ENCODE results near the gene SDR39U1. TPM values are rescaled to one million over a fixed set of nuclear protein-coding genes. Genes with fewer than 3 reads are reported as not detected.
A peak's percentile ranks its signal among the peaks of the same experiment; 100 is the strongest.

Gene SDR39U1
- total RNA-seq, 1 donor from 2014 or later: 40.8 TPM

GRCh38 chr14:24431569-24432258 lies 10.9 kb downstream of the SDR39U1 start:
- peak overlapping the region; percentile 91 for H3K27ac Mint-ChIP-seq
- peaks cover 30% of the 10 kb centered on the region for H3K4me1 Mint-ChIP-seq (ENCODE audit: low read depth)
- H3K27me3 Mint-ChIP-seq (ENCODE audit: low read depth): no peaks in the 10 kb centered on the region
- intact Hi-C loops (cut with micrococcal nuclease): loop anchor here (1.0 to 10.0 kb wide), 7 partner anchors 11 to 337 kb away; partner anchors contain the start of genes PCK2, SDR39U1 and TINF2
- peak; percentile 83 for DNase-seq (ENCODE audit: low spot score)
- peaks cover 49% of the 10 kb centered on the region for H3K36me3 Mint-ChIP-seq (ENCODE audit: low read depth)
- H3K4me3 Mint-ChIP-seq (ENCODE audit: low read depth): peak overlapping the region; percentile 84
- H3K9me3 Mint-ChIP-seq: no peaks in the 10 kb centered on the region

- peak; percentile 66 for DNase-seq (ENCODE audit: low spot score)
- Mint-ChIP-seq H3K4me1 (ENCODE audit: low read depth) (peaks cover 36% of the 10 kb centered on the region), H3K36me3 (ENCODE audit: low read depth) (peaks cover 42% of the 10 kb centered on the region), H3K9me3 (no peaks in the 10 kb centered on the region), H3K27me3 (ENCODE audit: low read depth) (no peaks in the 10 kb centered on the region), H3K27ac (peak overlapping the region; percentile 91), H3K4me3 (ENCODE audit: low read depth) (peak overlapping the region; percentile 84)
- intact Hi-C loops (cut with micrococcal nuclease): loop anchor here (1.0 to 10.0 kb wide), 7 partner anchors 11 to 336 kb away; partner anchors contain the start of genes PCK2, SDR39U1 and TINF2
These were observed 11.7 kb downstream of the SDR39U1 start for GRCh38 chr14:24430682-24431568.

DNA sequence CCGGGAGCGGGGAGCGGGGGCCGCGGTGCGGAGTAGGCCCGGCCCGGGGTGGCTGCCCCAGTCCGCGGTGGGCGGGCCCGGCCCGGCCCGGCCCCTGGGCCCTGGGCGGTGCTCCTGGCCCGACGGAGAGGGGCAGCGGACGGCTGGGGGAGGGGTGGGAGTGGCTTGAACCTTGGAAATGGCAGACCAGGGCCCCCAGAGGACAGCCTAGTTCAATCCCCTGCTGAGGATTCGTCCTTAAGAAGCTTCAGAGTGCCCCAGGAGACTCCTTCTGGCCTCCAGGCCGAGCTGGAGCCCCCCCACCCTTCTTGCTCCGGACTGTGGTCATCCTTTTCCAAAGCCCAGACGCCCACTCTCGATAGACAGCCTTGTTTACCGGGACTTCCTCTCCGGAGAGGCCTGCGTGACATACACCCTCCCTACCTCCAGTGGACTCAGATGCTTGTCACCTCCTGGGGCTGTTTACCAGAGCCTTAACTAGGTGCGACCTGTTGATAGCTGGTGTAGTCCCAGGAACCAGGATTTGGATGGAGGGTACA lies 12.4 kb downstream of the SDR39U1 start:
- Mint-ChIP-seq H3K27me3 (ENCODE audit: low read depth) (no peaks in the 10 kb centered on the region), H3K36me3 (ENCODE audit: low read depth) (peaks cover 36% of the 10 kb centered on the region), H3K9me3 (no peaks in the 10 kb centered on the region)

DNA sequence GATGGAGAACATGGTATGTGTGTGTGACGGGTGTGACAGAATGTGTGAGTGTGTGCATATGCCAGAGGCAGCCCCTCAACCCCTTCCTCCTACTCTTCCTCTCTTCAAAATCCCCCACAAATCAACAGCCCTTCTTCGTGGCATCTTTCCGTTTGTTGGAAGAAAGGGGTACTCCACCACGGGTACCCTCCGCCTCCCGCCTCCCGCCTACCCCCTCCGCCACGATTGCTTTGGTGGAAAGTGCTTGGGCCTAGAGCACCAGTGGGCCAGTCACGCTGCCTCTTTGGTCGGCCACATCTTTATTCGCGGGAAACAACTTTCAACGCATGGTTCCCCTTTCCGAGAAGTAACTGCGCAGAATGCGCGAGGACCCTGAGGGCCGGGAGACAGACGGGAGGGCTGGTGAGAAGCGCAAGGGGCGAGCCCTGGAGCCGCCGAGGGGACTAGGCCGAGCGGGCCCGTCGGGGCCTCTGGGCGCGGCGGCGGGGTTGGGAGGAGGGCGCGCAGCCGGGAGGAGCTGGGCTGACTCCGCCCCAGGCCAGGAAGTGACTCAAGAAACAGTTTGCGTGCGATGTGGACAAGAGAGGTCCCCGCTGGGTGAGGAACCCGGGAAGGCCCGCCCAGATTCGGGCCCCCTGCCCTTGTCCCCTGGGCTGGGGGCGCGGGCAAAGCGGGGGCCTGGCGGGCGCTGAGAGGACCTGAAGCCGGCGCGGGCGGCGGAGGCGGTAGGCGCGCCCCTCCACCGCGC lies 13.0 kb downstream of the SDR39U1 start, which contains the start of the genes CBLN3 and KHNYN:
Gene CBLN3 (minus strand): TSS at position 274 of the 748 bp plus-strand sequence. CDS start 614 bp downstream, outside the sequence.
Gene KHNYN (plus strand): TSS at position 560 of the 748 bp plus-strand sequence. CDS start 777 bp downstream, outside the sequence.
- H3K36me3 Mint-ChIP-seq (ENCODE audit: low read depth): peaks cover 32% of the 10 kb centered on the region
- H3K9me3 Mint-ChIP-seq: no peaks in the 10 kb centered on the region
- intact Hi-C loops (cut with micrococcal nuclease): loop anchor here (2.0 to 10.0 kb wide), 3 partner anchors 63 to 335 kb away; partner anchors contain the start of genes PCK2 and TINF2
- H3K4me1 Mint-ChIP-seq (ENCODE audit: low read depth): peaks cover 43% of the 10 kb centered on the region
- peak; percentile 88 for DNase-seq (ENCODE audit: low spot score)
- no peaks in the 10 kb centered on the region for H3K27me3 Mint-ChIP-seq (ENCODE audit: low read depth)
- H3K4me3 Mint-ChIP-seq (ENCODE audit: low read depth): peak within 1 kb of the TSS; percentile 85
- H3K27ac Mint-ChIP-seq: peak within 1 kb of the TSS; percentile 94

More for the DNA sequence above, 12.4 kb downstream of the SDR39U1 start:
- Mint-ChIP-seq H3K4me3 (ENCODE audit: low read depth) (peak overlapping the region; percentile 84), H3K27ac (peak overlapping the region; percentile 91), H3K4me1 (ENCODE audit: low read depth) (peaks cover 43% of the 10 kb centered on the region)
- DNase-seq (ENCODE audit: low spot score): peak; percentile 48
- intact Hi-C loops (cut with micrococcal nuclease): loop anchor here (2.0 to 10.0 kb wide), 3 partner anchors 63 to 335 kb away; partner anchors contain the start of genes PCK2 and TINF2

GRCh38 chr14:24428628-24429394 lies 13.8 kb downstream of the SDR39U1 start:
- Mint-ChIP-seq H3K4me1 (ENCODE audit: low read depth) (peaks cover 43% of the 10 kb centered on the region), H3K36me3 (ENCODE audit: low read depth) (peaks cover 28% of the 10 kb centered on the region), H3K27me3 (ENCODE audit: low read depth) (no peaks in the 10 kb centered on the region), H3K4me3 (ENCODE audit: low read depth) (peak overlapping the region; percentile 85), H3K9me3 (no peaks in the 10 kb centered on the region), H3K27ac (peak overlapping the region; percentile 94)
- peak; percentile 10 for DNase-seq (ENCODE audit: low spot score)
- intact Hi-C loops (cut with micrococcal nuclease): no loop called here

GRCh38 chr14:24427537-24428508 lies 14.8 kb downstream of the SDR39U1 start:
- Mint-ChIP-seq H3K4me1 (ENCODE audit: low read depth) (peaks cover 37% of the 10 kb centered on the region), H3K9me3 (no peaks in the 10 kb centered on the region), H3K27ac (peak overlapping the region; percentile 67), H3K4me3 (ENCODE audit: low read depth) (no peak overlapping the region), H3K27me3 (ENCODE audit: low read depth) (no peaks in the 10 kb centered on the region), H3K36me3 (ENCODE audit: low read depth) (peaks cover 18% of the 10 kb centered on the region)
- DNase-seq (ENCODE audit: low spot score): no peak
- intact Hi-C loops (cut with micrococcal nuclease): no loop called here

GRCh38 chr14:24426912-24427536 lies 15.6 kb downstream of the SDR39U1 start:
- no peaks in the 10 kb centered on the region for H3K27me3 Mint-ChIP-seq (ENCODE audit: low read depth)
- intact Hi-C loops (cut with micrococcal nuclease): no loop called here
- H3K9me3 Mint-ChIP-seq: no peaks in the 10 kb centered on the region
- DNase-seq (ENCODE audit: low spot score): no peak
- no peak overlapping the region for H3K4me3 Mint-ChIP-seq (ENCODE audit: low read depth)
- no peak overlapping the region for H3K27ac Mint-ChIP-seq
- peaks cover 37% of the 10 kb centered on the region for H3K4me1 Mint-ChIP-seq (ENCODE audit: low read depth)
- peaks cover 16% of the 10 kb centered on the region for H3K36me3 Mint-ChIP-seq (ENCODE audit: low read depth)

GRCh38 chr14:24426150-24426911 lies 16.2 kb downstream of the SDR39U1 start:
- H3K36me3 Mint-ChIP-seq (ENCODE audit: low read depth): peaks cover 9% of the 10 kb centered on the region
- no peaks in the 10 kb centered on the region for H3K27me3 Mint-ChIP-seq (ENCODE audit: low read depth)
- no peak for DNase-seq (ENCODE audit: low spot score)
- no peak overlapping the region for H3K4me3 Mint-ChIP-seq (ENCODE audit: low read depth)
- peaks cover 31% of the 10 kb centered on the region for H3K4me1 Mint-ChIP-seq (ENCODE audit: low read depth)
- no peaks in the 10 kb centered on the region for H3K9me3 Mint-ChIP-seq
- intact Hi-C loops (cut with micrococcal nuclease): no loop called here
- H3K27ac Mint-ChIP-seq: peak overlapping the region; percentile 11

DNA sequence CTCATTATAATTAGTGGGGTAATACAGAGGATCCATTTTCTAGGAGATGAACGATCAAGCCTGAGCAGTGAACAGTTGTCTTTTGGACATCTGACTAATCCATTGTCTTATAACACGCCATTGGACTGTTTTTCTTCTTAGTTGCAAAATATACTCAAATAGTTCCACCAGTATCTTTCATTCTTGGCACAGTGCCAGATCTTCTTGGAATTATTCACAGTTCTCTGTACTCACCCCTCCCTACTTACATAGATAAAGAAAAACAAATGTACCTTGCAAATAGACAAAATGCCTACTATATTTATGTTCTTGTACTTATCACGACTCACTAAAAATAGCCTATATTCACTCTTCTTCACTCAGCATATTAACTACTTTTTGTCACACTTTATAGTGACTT lies 16.9 kb downstream of the SDR39U1 start:
- Mint-ChIP-seq H3K36me3 (ENCODE audit: low read depth) (peaks cover 3% of the 10 kb centered on the region), H3K9me3 (no peaks in the 10 kb centered on the region), H3K27me3 (ENCODE audit: low read depth) (no peaks in the 10 kb centered on the region), H3K4me3 (ENCODE audit: low read depth) (no peak overlapping the region), H3K4me1 (ENCODE audit: low read depth) (peaks cover 27% of the 10 kb centered on the region), H3K27ac (peak overlapping the region; percentile 11)
- intact Hi-C loops (cut with micrococcal nuclease): no loop called here
- DNase-seq (ENCODE audit: low spot score): no peak

All from activated T-helper 2 cell treated with anti-CD3 and anti-CD28 coated beads, Interferon-gamma antibody, Interleukin-2, Interleukin-4, amounts not matched to agents 10 μg/mL and 5 μg/mL and 100 μg/mL, durations not matched to agents 14 hours and 24 hours and 36 hours (primary cell).